CD4-positive, alpha-beta T cell (primary cell): ENCODE results near the gene DCLK1. TPM values are rescaled to one million over a fixed set of nuclear protein-coding genes. Genes with fewer than 3 reads are reported as not detected.

Experiments
- ATAC-seq: fragments of 200-7000 bp; cut with Tn5 transposase; one replicate; pipeline ENCODE4 v1.10.0; 2022; ENCODE audit warnings: mild to moderate bottlenecking; ENCODE audit not compliant: poor library complexity
- CTCF ChIA-PET: fragments of 350-600 bp; sonication (Branson Sonifier 250); formaldehyde crosslinking; loops from one replicate; lab custom pipeline; 2021; ENCODE audit warnings: antibody characterized with exemption, inconsistent platforms; lab: Charles Lee
- POLR2A ChIA-PET: fragments of 350-600 bp; sonication (Branson Sonifier 250); formaldehyde crosslinking; loops from one replicate; lab custom pipeline; 2021; ENCODE audit warnings: antibody characterized with exemption, inconsistent platforms; lab: Charles Lee
- DNase-seq, 14 experiments: peaks; one replicate each; pipeline ENCODE4 v3.0.0-alpha.2; 2013 to 2020; ENCODE audit warnings: mixed read lengths in 2 of 14
- H3K27ac ChIP-seq, 2 donors: one replicate each; pipeline versions ENCODE4 v1.5.1 to v1.7.0; 2013; ENCODE audit warnings: low read length in 2 of 2, low read depth in 1 of 2, mild to moderate bottlenecking in 1 of 2
- H3K27me3 ChIP-seq, 2 experiments: 1 replicate in 1 of 2; 2 replicates in 1 of 2; pipeline versions ENCODE4 v1.6.1 to v1.7.0; 2013; ENCODE audit warnings: low read length in 2 of 2, control low read depth in 1 of 2, mild to moderate bottlenecking in 1 of 2, moderate library complexity in 1 of 2; ENCODE audit not compliant: insufficient read depth in 2 of 2, control insufficient read depth in 1 of 2
- H3K36me3 ChIP-seq: one replicate; pipeline ENCODE4 v1.6.1; 2013; ENCODE audit warnings: low read length, control low read depth; ENCODE audit not compliant: insufficient read depth
- H3K4me1 ChIP-seq: one replicate; pipeline ENCODE4 v1.6.1; 2013; ENCODE audit warnings: low read length, control low read depth; ENCODE audit not compliant: insufficient read depth
- H3K4me3 ChIP-seq: one replicate; pipeline ENCODE4 v1.5.1; 2013; ENCODE audit warnings: mild to moderate bottlenecking, low read length, moderate library complexity
- H3K9me3 ChIP-seq, 2 experiments: 1 replicate in 1 of 2; 2 replicates in 1 of 2; pipeline versions ENCODE4 v1.6.1 to v1.7.0; 2013; ENCODE audit warnings: low read length in 2 of 2, mild to moderate bottlenecking in 2 of 2, control low read depth in 1 of 2, moderate library complexity in 1 of 2; ENCODE audit not compliant: control insufficient read depth in 1 of 2, insufficient read depth in 1 of 2
- H3K27ac Mint-ChIP-seq: one replicate; pipeline ENCODE4 v1.8.0; 2020; ENCODE audit warnings: mixed read lengths
- H3K27me3 Mint-ChIP-seq: one replicate; pipeline ENCODE4 v1.8.0; 2021; ENCODE audit warnings: mixed read lengths
- H3K36me3 Mint-ChIP-seq: one replicate; pipeline ENCODE4 v1.8.0; 2021; ENCODE audit warnings: low read depth, mixed read lengths
- H3K4me1 Mint-ChIP-seq: one replicate; pipeline ENCODE4 v1.8.0; 2021; ENCODE audit warnings: low read depth, mixed read lengths
- H3K4me3 Mint-ChIP-seq: one replicate; pipeline ENCODE4 v1.8.0; 2020; ENCODE audit warnings: mild to moderate bottlenecking, mixed read lengths
- H3K9me3 Mint-ChIP-seq: one replicate; pipeline ENCODE4 v1.8.0; 2020; ENCODE audit warnings: mixed read lengths
- intact Hi-C, 2 experiments: fragments of 100-400 bp; cut with DNase I in 1 of 2; cut with micrococcal nuclease in 1 of 2; formaldehyde crosslinking; loops; one replicate each; pipeline versions ENCODE4 v1.15.1 to v1.9.0; 2023 to 2025; cut with DNase I, micrococcal nuclease
- total RNA-seq, 174 experiments: library from RNA in 2 of 174; stranded (reverse) in 2 of 174; gene quantifications; one replicate each; pipeline ENCODE4 v1.2.3 and lab custom pipeline; 2021 to 2026
- TF ChIP-seq, protein P1 (sequence below): fragments of 200-600 bp; IDR thresholded peaks from one replicate; pipeline ENCODE4 v1.8.0; 2022; ENCODE audit warnings: antibody characterized with exemption, mild to moderate bottlenecking

The DCLK1 gene
- total RNA-seq, 2 experiments from 2014 or later: not detected

DNA sequence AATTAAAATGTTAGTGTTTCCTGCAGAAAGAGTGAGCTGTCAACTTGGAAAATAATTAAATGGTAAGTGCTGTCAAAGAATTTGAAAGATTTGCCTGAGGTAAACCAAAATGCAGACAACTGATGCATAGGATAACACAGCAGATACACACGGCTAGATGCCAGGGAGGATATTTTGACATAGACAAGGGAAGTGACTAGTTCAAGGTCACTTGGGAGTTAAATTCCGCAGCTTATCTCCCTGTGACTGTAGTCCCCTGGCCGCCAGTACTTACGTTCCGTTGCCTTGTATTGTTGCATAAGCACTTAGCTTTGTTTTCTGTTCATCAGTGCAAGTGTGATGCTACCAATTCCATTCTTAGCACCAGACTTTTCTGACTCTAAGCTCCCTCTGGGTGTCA is 407.4 kb downstream of the DCLK1 start:
- no peak for ATAC-seq
- CTCF ChIA-PET: no interaction called here

DNA sequence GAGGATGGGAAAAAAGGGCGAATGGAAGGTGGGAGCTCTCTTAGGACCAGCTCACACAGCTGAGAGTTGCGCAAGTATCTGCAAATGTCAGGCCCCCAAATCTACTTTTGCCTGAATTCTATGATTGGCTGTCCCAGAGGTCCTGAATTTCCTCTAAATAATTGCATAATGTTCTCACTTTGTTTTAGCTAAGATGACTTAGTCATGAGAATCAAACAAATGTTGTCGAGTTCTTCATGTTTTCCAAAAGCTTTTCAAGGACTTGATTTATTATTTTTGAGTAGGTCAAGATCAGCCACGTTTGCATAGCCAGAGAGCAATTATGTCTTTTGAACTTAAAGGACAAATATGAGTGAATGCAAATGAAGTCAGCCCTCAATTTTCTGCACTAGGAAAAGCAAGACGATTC is 408.1 kb downstream of the DCLK1 start:
- no peak overlapping the region for H3K27ac ChIP-seq
- H3K27ac Mint-ChIP-seq: no peak overlapping the region
- peaks cover 0 to 4% of the 10 kb centered on the region in 2 experiments for H3K9me3 ChIP-seq
- no peaks in the 10 kb centered on the region for H3K9me3 Mint-ChIP-seq
- H3K36me3 ChIP-seq: no peaks in the 10 kb centered on the region
- no peak overlapping the region for H3K4me3 Mint-ChIP-seq
- CTCF ChIA-PET: no interaction called here
- intact Hi-C loops: no loop called here
- ATAC-seq (no peak), DNase-seq (no peak)
- POLR2A ChIA-PET: no interaction called here
- H3K36me3 Mint-ChIP-seq: no peaks in the 10 kb centered on the region
- H3K27me3 Mint-ChIP-seq: peaks cover 33% of the 10 kb centered on the region
- no peak overlapping the region for H3K4me3 ChIP-seq
- H3K4me1 Mint-ChIP-seq: no peaks in the 10 kb centered on the region
- TF ChIP-seq, protein P1, sequence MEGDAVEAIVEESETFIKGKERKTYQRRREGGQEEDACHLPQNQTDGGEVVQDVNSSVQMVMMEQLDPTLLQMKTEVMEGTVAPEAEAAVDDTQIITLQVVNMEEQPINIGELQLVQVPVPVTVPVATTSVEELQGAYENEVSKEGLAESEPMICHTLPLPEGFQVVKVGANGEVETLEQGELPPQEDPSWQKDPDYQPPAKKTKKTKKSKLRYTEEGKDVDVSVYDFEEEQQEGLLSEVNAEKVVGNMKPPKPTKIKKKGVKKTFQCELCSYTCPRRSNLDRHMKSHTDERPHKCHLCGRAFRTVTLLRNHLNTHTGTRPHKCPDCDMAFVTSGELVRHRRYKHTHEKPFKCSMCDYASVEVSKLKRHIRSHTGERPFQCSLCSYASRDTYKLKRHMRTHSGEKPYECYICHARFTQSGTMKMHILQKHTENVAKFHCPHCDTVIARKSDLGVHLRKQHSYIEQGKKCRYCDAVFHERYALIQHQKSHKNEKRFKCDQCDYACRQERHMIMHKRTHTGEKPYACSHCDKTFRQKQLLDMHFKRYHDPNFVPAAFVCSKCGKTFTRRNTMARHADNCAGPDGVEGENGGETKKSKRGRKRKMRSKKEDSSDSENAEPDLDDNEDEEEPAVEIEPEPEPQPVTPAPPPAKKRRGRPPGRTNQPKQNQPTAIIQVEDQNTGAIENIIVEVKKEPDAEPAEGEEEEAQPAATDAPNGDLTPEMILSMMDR: no peak
- H3K4me1 ChIP-seq: peaks cover 6% of the 10 kb centered on the region
- H3K27me3 ChIP-seq: peaks cover 0 to 7% of the 10 kb centered on the region in 2 experiments

More for the DNA sequence above, 407.4 kb downstream of the DCLK1 start:
- no peak for DNase-seq
- no peak overlapping the region for H3K27ac Mint-ChIP-seq
- H3K36me3 Mint-ChIP-seq: no peaks in the 10 kb centered on the region
- Histone ChIP-seq H3K4me1 (peaks cover 6% of the 10 kb centered on the region), H3K9me3 (peaks cover 0 to 4% of the 10 kb centered on the region in 2 experiments), H3K4me3 (no peak overlapping the region), H3K36me3 (no peaks in the 10 kb centered on the region), H3K27ac (no peak overlapping the region), H3K27me3 (peaks cover 0 to 7% of the 10 kb centered on the region in 2 experiments)
- H3K9me3 Mint-ChIP-seq: no peaks in the 10 kb centered on the region
- H3K27me3 Mint-ChIP-seq: peaks cover 35% of the 10 kb centered on the region
- H3K4me1 Mint-ChIP-seq: no peaks in the 10 kb centered on the region
- intact Hi-C loops: no loop called here
- TF ChIP-seq, protein P1: no peak
- POLR2A ChIA-PET: no interaction called here
- no peak overlapping the region for H3K4me3 Mint-ChIP-seq

DNA sequence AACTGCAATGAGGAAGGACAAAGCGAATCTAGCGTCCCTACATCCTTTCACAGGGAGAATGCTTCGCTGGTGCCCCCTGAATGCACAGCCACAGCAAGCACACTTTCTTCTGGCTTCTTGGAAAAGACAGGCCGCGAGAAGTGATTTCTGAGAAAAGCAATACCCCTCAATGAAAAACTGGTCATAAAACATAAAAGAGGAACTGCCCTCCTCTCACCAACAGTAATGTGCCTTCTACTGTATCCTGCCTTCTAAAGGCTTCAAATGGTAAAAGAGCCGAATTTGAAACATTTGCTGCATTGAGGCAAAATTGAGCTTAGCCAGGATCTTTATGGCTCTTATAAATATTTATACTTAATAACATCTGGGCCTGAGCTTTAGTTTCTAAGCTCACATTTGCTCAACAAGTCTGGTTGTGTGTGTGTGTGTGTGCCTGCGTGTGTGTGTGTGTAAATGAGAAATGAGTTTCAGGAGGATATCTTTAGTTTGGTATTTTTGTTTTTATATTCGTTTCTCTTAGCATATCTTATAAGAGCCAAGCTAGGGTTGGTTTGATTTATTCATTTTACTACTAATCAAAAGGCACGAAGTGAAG is 408.6 kb downstream of the DCLK1 start:
- no peaks in the 10 kb centered on the region for H3K9me3 Mint-ChIP-seq
- peaks cover 33% of the 10 kb centered on the region for H3K27me3 Mint-ChIP-seq
- no peak for DNase-seq
- ChIA-PET POLR2A (no interaction called here), CTCF (no interaction called here)
- Histone ChIP-seq H3K27ac (no peak overlapping the region), H3K9me3 (peaks cover 0 to 4% of the 10 kb centered on the region in 2 experiments), H3K4me1 (peaks cover 6% of the 10 kb centered on the region), H3K36me3 (no peaks in the 10 kb centered on the region), H3K27me3 (peaks cover 0 to 7% of the 10 kb centered on the region in 2 experiments), H3K4me3 (no peak overlapping the region)
- TF ChIP-seq, protein P1: no peak
- no peak overlapping the region for H3K4me3 Mint-ChIP-seq
- no peaks in the 10 kb centered on the region for H3K4me1 Mint-ChIP-seq
- ATAC-seq: no peak
- intact Hi-C loops: no loop called here
- H3K36me3 Mint-ChIP-seq: no peaks in the 10 kb centered on the region
- H3K27ac Mint-ChIP-seq: no peak overlapping the region
